ENCODE measurements around the gene KLHL22.

KLHL22 gene

GRCh38 chr22:20396639-20397038 is 99.0 kb downstream of the KLHL22 start:
- no peak for DNase-seq

DNA sequence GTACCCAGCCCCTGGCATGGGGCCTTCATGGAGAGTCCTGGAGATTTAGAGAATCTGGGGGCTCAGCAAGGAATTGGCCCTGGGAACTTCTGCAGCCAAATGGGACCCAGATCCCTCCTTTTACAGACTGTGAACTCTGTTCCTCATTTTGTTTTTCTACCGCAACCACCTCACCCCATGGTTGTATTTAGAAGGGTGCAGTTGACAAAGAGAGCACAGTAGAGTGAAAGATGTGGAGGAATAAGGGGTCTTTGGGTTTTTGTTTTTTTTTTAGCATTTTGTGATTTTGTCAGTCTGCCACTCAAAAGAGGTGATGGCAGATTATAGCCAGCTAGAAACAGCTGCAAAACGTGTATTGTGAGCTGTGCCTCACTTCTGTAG is 99.7 kb downstream of the KLHL22 start:
- no peak for DNase-seq

- DNase-seq: no peak
These were observed 100.3 kb downstream of the KLHL22 start for GRCh38 chr22:20395181-20395906.

DNA sequence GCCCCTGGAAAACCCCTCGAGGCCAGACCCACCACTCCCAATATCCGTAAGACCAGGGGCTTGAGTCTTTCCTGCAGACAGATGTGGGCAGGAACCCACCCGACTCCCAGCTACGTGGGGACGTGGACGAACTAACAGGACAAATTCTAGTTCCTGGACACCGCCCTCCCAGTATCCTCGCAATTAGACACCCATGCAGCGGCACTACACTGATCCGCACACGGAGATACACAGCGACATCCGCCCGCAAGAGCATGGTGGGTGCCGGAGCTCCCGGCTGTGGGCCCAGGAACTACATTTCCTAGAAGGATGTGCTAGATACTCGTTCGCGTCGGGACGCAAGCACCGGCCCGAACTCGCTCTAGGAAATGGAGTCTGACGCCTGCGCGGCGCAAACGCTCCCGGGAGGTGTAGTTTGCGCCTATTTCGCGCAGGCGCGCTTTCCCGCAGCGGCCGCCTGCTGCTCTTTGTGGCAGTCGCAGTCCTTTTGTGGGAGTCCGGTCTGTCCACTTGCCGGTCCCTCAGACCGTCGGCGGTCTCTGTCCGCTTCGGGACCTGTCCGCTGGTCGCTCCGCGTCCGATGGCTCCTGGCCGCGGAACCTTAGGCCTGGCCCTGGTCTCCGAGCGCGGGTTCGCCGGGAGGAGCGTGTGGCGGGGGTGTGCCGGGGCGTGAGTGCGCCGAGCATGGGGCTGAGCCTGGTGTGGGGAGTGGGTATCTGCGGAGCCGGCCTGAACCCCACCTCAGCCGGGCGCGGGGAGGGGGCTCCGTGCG is 101.7 kb downstream of the KLHL22 start, which contains the start of gene ZNF74:
ZNF74 (plus strand) TSS at position 447 of the 772 bp plus-strand sequence. CDS start 478 bp downstream, outside the sequence.
- peak; percentile 95 for DNase-seq

DNA sequence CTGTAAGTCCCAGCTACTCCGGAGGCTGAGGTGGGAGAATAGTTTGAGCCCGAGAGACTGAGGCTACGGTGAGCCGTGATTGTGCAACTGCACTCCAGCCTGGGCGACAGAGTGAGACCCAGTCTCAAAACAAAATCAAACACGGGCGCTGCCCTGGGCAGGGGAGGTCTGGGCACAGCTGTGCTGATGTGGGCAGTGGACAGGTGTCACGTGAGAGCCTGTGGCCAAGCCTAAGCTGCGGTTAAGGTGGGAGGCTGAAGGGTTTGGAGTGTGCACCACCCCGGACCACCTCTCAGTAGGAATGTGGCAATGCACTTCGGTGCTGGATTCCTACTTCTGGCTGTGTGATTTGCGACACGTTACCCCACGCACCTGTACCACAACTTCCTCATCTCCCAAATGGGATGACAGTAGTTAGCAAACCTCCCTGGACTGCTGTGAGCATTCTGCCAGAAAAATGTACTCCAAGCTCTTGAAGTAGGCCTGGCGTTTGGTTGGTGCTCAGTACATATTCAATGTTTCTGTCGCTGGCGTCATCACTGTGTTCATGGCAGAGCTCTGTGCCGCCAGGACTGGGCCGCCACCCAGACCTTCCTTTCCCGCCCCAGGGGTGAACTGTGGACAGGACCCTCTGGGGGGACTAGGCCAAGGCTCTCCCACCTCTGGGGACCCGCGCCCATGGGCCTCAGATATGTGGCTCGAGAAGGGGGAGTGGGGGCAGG is 102.5 kb downstream of the KLHL22 start:
- DNase-seq: no peak

- peak; percentile 21 for DNase-seq
These were observed 103.2 kb downstream of the KLHL22 start for GRCh38 chr22:20392365-20392881.

All from islet precursor cell (in vitro differentiated cells).